Measurements from ENCODE around the gene ARHGAP26.

Gene ARHGAP26

DNA sequence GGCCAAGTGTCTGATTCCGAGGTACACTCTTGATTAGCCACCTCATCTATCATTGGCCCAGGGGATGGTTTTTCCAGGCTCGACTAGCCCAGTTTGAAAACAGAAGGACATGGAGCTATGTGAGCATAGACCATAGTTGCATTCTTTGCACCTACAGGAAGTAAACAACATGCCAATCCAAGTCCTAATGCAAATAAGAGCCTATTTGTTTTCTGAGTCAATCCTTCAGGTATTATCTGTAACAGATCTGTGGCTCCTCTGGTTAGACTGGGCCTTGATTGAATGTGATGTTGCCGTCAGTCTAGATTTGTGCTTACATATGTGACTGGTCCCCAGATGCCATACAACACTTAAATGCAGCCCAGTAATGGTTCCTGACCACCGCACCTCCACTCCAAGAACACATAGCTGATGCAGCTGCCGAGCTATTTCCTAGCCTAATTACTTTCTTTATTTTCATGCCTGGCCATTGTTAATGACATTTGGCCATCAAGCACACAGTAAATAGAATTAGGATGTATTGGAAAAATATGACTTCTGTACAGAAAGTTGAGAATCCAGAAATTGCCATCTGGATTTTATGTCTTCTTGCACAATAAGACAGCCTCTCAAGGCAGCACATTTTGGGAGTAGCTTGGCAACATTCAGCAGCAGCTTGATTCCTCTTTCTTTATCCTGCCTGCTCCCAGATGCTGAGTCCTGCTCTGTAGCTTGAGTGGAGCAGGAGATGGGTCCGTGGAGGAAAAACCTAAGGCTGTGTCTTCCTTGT is 29.5 kb upstream of the ARHGAP26 start:
- Histone ChIP-seq H3K9ac (ENCODE audit: low read length) (no peak overlapping the region), H3K36me3 (ENCODE audit: control insufficient read depth, insufficient read depth, low read length) (no peaks in the 10 kb centered on the region), H3K27me3 (ENCODE audit: control insufficient read depth, insufficient read depth, low read length) (no peaks in the 10 kb centered on the region), H3K9me3 (ENCODE audit: control insufficient read depth, low read length) (no peaks in the 10 kb centered on the region), H3K4me3 (ENCODE audit: low read length) (no peak overlapping the region), H3K4me1 (ENCODE audit: control insufficient read depth, insufficient read depth, low read length) (peaks cover 26% of the 10 kb centered on the region)

DNA sequence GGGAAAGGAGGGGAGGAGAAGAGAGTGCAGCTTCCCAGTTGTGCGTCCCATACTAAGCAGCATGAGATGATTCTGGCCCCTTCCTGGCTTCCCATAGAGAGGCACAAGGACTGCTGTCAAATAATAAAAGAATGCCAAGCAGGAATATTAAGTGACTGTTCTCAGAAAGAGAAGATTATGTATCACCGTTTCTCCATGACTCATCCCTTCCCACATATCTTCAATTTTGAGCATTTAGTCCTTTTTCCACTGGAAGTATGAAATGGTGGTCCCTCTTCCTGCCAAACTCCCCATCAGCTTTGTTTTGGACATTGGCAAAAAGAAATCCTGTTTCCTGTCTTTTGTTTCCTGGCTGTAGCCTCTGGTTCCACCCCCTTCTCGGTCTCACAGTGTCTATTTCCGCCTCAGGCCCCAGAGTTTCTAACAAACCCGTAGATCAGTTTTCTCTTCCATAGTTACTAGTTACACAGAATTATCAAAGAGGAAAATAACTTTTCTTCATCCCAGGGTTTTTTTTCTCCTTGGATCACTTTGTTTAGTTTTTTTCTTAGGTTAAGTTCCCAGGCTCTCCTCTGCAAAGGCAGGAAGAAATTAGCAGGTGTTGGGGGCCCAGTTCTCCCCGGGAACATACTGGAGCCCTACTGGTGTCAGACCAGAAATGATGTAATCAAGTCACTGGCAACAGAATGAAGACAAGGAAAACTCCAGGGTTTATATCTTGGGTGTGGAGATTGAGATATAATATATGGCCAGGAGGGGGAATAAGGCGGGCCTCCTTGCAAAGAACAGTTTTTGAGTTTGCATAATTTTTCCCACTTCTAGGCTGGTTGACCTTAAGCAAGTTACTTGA is 26.4 kb upstream of the ARHGAP26 start:
- no peaks in the 10 kb centered on the region for H3K27me3 ChIP-seq (ENCODE audit: control insufficient read depth, insufficient read depth, low read length)
- H3K36me3 ChIP-seq (ENCODE audit: control insufficient read depth, insufficient read depth, low read length): no peaks in the 10 kb centered on the region
- H3K9me3 ChIP-seq (ENCODE audit: control insufficient read depth, low read length): no peaks in the 10 kb centered on the region
- H3K9ac ChIP-seq (ENCODE audit: low read length): no peak overlapping the region
- peaks cover 40% of the 10 kb centered on the region for H3K4me1 ChIP-seq (ENCODE audit: control insufficient read depth, insufficient read depth, low read length)
- H3K4me3 ChIP-seq (ENCODE audit: low read length): no peak overlapping the region

DNA sequence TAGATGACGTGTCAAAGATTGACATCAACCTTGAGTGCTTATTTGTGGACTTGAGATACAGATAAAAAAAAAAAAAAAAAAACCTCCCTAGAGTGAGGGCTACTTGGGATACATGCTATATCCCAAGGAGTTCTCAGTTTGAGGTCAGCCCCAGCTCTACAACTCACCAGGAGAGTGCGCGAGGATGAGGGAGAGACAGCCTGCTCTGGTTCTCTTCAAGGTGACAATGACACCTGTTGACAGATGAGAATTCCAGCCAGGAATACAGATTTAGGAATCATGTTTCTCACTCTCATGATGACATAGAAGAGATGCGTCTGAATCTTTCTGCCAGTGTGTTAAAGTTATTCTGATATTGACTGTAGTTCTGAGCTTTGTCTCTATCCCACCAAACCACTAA is 24.9 kb upstream of the ARHGAP26 start:
- no peak overlapping the region for H3K4me3 ChIP-seq (ENCODE audit: low read length)
- no peaks in the 10 kb centered on the region for H3K36me3 ChIP-seq (ENCODE audit: control insufficient read depth, insufficient read depth, low read length)
- no peaks in the 10 kb centered on the region for H3K27me3 ChIP-seq (ENCODE audit: control insufficient read depth, insufficient read depth, low read length)
- H3K9me3 ChIP-seq (ENCODE audit: control insufficient read depth, low read length): no peaks in the 10 kb centered on the region
- no peak overlapping the region for H3K9ac ChIP-seq (ENCODE audit: low read length)
- H3K4me1 ChIP-seq (ENCODE audit: control insufficient read depth, insufficient read depth, low read length): peaks cover 44% of the 10 kb centered on the region

DNA sequence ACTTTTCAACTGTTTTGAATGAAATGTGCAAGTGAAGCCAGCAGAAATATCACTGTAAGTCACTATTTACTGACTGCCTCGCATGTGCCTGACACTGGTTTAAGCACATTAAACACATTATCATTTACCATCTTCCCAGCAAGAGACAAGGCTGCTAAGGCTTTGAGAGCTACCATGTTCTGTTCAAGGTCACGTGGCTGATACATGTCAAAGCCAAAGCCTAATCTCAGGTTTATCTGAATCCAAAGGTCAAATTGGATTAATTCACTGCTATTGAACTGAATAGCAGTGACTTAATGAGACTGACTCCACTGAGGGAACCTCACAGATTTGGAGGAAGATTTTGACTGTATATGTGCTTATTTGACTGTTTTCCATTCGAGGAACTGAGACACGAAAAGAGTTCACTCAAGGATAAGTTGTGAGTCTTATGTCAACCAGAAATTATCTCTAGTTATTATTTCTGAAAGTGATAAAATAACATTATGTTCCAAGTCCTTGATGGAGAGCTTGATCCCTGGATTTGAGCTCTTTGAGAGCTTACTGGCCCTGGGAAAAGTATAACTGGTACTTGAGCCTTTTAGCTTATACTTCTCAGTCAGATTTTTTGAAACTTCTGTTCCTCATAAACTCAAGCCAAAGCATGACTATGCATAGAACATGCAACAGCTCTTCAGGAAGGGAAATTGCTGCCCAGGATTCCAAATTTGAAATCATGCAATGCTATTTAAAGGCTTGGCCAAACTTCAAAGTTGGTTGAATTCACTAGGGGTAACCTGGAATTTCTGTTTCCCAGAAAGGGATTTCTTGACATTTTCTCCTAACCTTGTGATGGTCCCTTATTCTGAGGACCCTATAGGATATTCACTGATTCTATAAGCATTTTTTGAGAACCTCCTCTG is 23.4 kb upstream of the ARHGAP26 start:
- Histone ChIP-seq H3K27me3 (ENCODE audit: control insufficient read depth, insufficient read depth, low read length) (no peaks in the 10 kb centered on the region), H3K4me1 (ENCODE audit: control insufficient read depth, insufficient read depth, low read length) (peaks cover 33% of the 10 kb centered on the region), H3K36me3 (ENCODE audit: control insufficient read depth, insufficient read depth, low read length) (no peaks in the 10 kb centered on the region), H3K9me3 (ENCODE audit: control insufficient read depth, low read length) (no peaks in the 10 kb centered on the region), H3K9ac (ENCODE audit: low read length) (no peak overlapping the region), H3K4me3 (ENCODE audit: low read length) (no peak overlapping the region)

DNA sequence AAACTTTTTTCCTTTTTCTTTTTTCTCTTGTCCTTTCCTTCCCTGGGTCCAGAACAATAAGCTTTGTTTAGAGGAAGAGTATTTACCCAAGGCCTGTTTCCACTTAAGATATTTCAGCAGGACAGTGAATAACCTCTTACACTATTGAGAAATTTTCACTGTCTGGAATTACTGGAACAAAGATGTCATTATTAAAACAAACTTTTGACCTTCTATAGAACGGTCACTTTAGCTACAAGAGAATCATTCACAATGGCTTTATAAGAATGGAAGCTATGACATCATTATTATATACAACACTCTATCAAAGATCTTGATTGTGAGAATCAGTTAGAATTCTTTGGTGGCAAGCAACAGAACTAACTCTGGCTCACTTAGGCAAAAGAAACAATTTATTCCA is 22.0 kb upstream of the ARHGAP26 start:
- no peaks in the 10 kb centered on the region for H3K36me3 ChIP-seq (ENCODE audit: control insufficient read depth, insufficient read depth, low read length)
- H3K27me3 ChIP-seq (ENCODE audit: control insufficient read depth, insufficient read depth, low read length): no peaks in the 10 kb centered on the region
- no peaks in the 10 kb centered on the region for H3K9me3 ChIP-seq (ENCODE audit: control insufficient read depth, low read length)
- H3K4me3 ChIP-seq (ENCODE audit: low read length): no peak overlapping the region
- peaks cover 37% of the 10 kb centered on the region for H3K4me1 ChIP-seq (ENCODE audit: control insufficient read depth, insufficient read depth, low read length)
- H3K9ac ChIP-seq (ENCODE audit: low read length): no peak overlapping the region

DNA sequence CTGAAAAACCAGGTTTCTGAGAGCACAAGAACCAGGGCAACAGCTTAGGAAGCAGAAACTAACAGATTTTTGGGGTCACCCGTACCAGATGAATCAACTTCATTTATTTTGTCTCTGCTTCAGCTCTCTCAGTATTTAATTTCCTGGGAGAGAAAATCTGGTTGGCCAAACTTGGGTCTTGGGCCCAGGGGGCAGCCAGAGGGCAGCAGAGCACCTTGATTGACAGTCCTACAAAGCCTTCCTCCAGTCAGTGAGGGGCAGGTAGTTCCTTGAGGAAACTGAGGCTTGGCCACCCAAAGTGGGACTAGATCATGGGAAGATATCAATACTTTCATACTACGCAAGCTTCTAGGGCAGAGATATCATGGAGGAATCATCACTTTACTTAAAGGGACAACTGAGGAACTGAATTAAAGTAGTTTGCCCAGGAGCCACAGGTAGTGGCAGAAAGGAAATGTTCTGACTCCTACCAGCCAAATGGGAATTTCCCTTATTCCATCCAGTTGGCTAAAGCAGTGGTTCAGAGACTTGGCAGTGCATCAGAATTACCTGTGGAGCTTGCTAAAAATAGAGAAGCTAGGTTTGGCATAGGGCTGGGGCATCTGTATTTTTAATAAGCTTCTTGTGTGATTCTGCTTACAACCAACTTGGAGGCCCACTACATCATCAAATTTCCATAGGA is 21.5 kb upstream of the ARHGAP26 start:
- H3K4me1 ChIP-seq (ENCODE audit: control insufficient read depth, insufficient read depth, low read length): peaks cover 36% of the 10 kb centered on the region
- H3K9ac ChIP-seq (ENCODE audit: low read length): no peak overlapping the region
- H3K4me3 ChIP-seq (ENCODE audit: low read length): no peak overlapping the region

DNA sequence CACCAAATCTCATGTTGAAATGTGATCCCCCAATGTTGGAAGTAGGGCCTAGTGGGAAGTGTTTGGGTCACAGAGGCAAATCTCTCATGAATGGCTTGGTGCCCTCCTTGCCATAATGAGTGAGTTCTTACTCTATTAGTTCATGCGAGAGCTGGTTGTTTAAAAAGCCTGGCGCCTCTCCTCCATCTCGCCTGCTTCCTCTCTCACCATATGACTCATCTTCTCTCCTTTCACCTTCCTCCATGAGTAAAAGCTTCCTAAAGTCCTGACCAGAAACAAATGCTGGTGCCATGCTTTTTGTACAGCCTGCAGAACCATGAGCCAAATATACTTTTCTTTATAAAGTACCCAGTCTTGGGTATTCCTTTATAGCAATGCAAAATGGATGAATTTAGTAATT is 20.9 kb upstream of the ARHGAP26 start:
- Histone ChIP-seq H3K9ac (ENCODE audit: low read length) (no peak overlapping the region), H3K27me3 (ENCODE audit: control insufficient read depth, insufficient read depth, low read length) (no peaks in the 10 kb centered on the region), H3K4me3 (ENCODE audit: low read length) (no peak overlapping the region), H3K9me3 (ENCODE audit: control insufficient read depth, low read length) (no peaks in the 10 kb centered on the region), H3K4me1 (ENCODE audit: control insufficient read depth, insufficient read depth, low read length) (peaks cover 30% of the 10 kb centered on the region), H3K36me3 (ENCODE audit: control insufficient read depth, insufficient read depth, low read length) (no peaks in the 10 kb centered on the region)

More for the DNA sequence above, 21.5 kb upstream of the ARHGAP26 start:
- H3K36me3 ChIP-seq (ENCODE audit: control insufficient read depth, insufficient read depth, low read length): no peaks in the 10 kb centered on the region
- no peaks in the 10 kb centered on the region for H3K9me3 ChIP-seq (ENCODE audit: control insufficient read depth, low read length)
- no peaks in the 10 kb centered on the region for H3K27me3 ChIP-seq (ENCODE audit: control insufficient read depth, insufficient read depth, low read length)

DNA sequence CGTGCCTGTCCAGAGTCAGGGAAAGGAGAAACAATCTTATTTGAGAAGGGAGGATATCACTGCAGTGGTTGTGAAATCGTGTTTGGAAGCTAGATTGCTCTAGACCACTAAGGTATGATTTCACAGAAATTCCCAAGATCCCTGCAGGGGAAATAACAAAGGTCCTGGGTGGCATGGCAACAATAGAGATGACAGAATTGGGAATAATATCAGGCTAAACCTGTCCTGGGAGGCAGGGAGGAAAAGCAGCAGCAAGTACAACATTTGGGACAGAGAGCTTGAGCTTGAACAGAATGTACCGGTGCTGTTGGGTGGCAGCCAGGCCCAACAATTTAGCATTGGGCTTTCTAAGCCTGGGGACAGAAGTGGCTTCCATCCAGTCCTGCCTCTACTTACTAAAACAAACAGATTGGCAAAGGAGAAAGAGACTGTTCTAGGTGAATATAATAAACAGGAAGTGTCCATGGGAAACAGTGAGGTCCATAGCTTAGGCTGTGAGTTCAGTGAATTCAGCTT is 17.0 kb upstream of the ARHGAP26 start:
- H3K27me3 ChIP-seq (ENCODE audit: control insufficient read depth, insufficient read depth, low read length): no peaks in the 10 kb centered on the region
- H3K4me3 ChIP-seq (ENCODE audit: low read length): no peak overlapping the region
- H3K4me1 ChIP-seq (ENCODE audit: control insufficient read depth, insufficient read depth, low read length): peaks cover 18% of the 10 kb centered on the region
- no peak overlapping the region for H3K9ac ChIP-seq (ENCODE audit: low read length)
- no peaks in the 10 kb centered on the region for H3K9me3 ChIP-seq (ENCODE audit: control insufficient read depth, low read length)
- H3K36me3 ChIP-seq (ENCODE audit: control insufficient read depth, insufficient read depth, low read length): no peaks in the 10 kb centered on the region

DNA sequence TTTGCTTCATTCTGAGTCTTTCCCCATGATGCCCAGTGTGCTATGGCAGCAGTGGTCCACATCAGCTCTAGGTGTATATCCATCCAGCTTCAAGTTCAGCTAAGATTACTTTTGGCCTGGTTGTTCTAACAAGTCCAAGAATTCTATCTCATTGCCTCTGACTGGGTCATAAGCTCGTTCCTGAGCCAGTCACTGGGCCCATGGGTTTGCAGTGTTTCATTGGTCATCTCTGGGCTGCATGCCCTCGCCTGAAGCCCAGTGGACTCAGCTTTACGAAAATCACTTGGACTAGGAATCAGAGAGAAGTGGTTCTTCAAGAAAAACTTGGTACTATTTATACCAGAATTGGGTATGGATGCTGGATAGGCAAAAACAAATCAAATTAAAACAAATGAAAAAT is 16.1 kb upstream of the ARHGAP26 start:
- Histone ChIP-seq H3K9me3 (ENCODE audit: control insufficient read depth, low read length) (no peaks in the 10 kb centered on the region), H3K36me3 (ENCODE audit: control insufficient read depth, insufficient read depth, low read length) (no peaks in the 10 kb centered on the region), H3K4me1 (ENCODE audit: control insufficient read depth, insufficient read depth, low read length) (peaks cover 12% of the 10 kb centered on the region), H3K27me3 (ENCODE audit: control insufficient read depth, insufficient read depth, low read length) (no peaks in the 10 kb centered on the region), H3K4me3 (ENCODE audit: low read length) (no peak overlapping the region), H3K9ac (ENCODE audit: low read length) (no peak overlapping the region)

DNA sequence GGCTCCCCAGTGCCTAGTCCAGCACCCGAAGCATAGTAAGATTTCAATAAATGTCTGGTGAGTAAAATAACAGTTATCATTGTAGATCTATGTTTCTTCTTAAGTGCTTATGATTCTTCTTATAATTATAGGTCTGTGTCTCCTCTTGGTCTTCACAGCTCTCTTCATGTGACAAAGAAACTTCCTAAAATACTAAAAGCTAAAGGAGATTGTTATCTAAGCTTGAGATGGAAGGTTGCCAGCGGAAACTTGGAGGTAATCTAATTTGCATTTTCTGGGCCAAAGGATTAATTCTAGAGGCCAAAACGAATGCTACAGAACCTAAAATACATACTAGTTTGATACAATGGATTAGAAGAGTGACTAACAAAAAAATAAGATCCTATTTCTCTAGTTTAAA is 13.6 kb upstream of the ARHGAP26 start:
- Histone ChIP-seq H3K4me1 (ENCODE audit: control insufficient read depth, insufficient read depth, low read length) (peaks cover 10% of the 10 kb centered on the region), H3K9me3 (ENCODE audit: control insufficient read depth, low read length) (no peaks in the 10 kb centered on the region), H3K4me3 (ENCODE audit: low read length) (no peak overlapping the region), H3K9ac (ENCODE audit: low read length) (no peak overlapping the region), H3K27me3 (ENCODE audit: control insufficient read depth, insufficient read depth, low read length) (no peaks in the 10 kb centered on the region), H3K36me3 (ENCODE audit: control insufficient read depth, insufficient read depth, low read length) (no peaks in the 10 kb centered on the region)

DNA sequence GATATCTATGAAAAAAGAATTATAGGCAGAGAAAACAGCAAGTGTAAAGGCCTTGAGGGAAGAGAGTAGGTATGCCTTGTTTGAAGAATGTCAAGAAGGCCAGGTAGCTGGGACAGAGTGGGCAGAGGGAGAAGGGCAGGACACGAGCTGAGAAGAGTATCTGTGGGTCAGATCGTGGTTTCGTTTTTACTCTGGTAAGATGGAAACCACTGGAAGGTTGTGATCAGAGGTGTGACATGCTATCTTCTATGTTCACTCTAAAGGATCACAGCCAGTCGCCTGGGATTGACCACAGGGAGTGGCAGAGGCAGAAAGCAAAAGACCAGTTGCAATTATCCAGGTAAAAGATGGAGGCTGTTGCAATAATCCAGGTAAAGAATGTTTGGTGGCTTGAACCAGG is 12.6 kb upstream of the ARHGAP26 start:
- no peaks in the 10 kb centered on the region for H3K9me3 ChIP-seq (ENCODE audit: control insufficient read depth, low read length)
- H3K9ac ChIP-seq (ENCODE audit: low read length): no peak overlapping the region
- no peaks in the 10 kb centered on the region for H3K27me3 ChIP-seq (ENCODE audit: control insufficient read depth, insufficient read depth, low read length)
- no peak overlapping the region for H3K4me3 ChIP-seq (ENCODE audit: low read length)
- H3K36me3 ChIP-seq (ENCODE audit: control insufficient read depth, insufficient read depth, low read length): no peaks in the 10 kb centered on the region
- H3K4me1 ChIP-seq (ENCODE audit: control insufficient read depth, insufficient read depth, low read length): peaks cover 10% of the 10 kb centered on the region
